AG04450 (cell line): Measurements from ENCODE around the gene TMEM259. TPM values are rescaled to one million over a fixed set of nuclear protein-coding genes. Genes with fewer than 3 reads are reported as not detected.
A peak's percentile ranks its signal among the peaks of the same experiment; 100 is the strongest.

ENCODE experiments used
- CTCF ChIA-PET: fragments of 300-600, 350-600 bp; formaldehyde crosslinking; extraction: SDS; loops from one replicate; lab custom pipeline; 2022; ENCODE audit warnings: antibody characterized with exemption, inconsistent platforms; lab: Charles Lee
- POLR2A ChIA-PET: fragments of 350-600 bp; formaldehyde crosslinking; extraction: SDS; loops from one replicate; lab custom pipeline; 2021; ENCODE audit warnings: antibody characterized with exemption, inconsistent platforms; lab: Yijun Ruan, JAX
- DNase-seq: peaks from one replicate; pipeline ENCODE4 v3.0.0-alpha.2; 2011; ENCODE audit warnings: low read depth, low spot score
- H3K27ac ChIP-seq: one replicate; pipeline ENCODE4 v1.5.1; 2012; ENCODE audit warnings: low read depth, low read length, control low read depth
- H3K27me3 ChIP-seq: one replicate; pipeline ENCODE4 v1.6.0; 2012; ENCODE audit warnings: low read length; ENCODE audit not compliant: control insufficient read depth, insufficient read depth
- H3K4me3 ChIP-seq: 2 replicates; pipeline ENCODE4 v1.5.1; 2011; ENCODE audit warnings: mild to moderate bottlenecking, low read depth, low read length, control low read depth
- H3K9me3 ChIP-seq: 2 replicates; pipeline ENCODE4 v1.5.1; 2012; ENCODE audit warnings: low read length; ENCODE audit not compliant: control insufficient read depth, insufficient read depth
- polyA plus RNA-seq: library from polyadenylated mRNA; depleted of rRNA; stranded (reverse); fragments of >200 nt; gene quantifications from 2 replicates; pipeline ENCODE4 v1.2.3, GENCODE V29; 2011
- TF ChIP-seq, protein P1 (sequence below): IDR thresholded peaks from 2 replicates; pipeline ENCODE4 v1.5.1; 2011; ENCODE audit warnings: low read depth, low read length, control low read depth, inconsistent platforms

The TMEM259 gene
- polyA plus RNA-seq, 1 experiment: 55.8 TPM

- TF ChIP-seq, protein P1, sequence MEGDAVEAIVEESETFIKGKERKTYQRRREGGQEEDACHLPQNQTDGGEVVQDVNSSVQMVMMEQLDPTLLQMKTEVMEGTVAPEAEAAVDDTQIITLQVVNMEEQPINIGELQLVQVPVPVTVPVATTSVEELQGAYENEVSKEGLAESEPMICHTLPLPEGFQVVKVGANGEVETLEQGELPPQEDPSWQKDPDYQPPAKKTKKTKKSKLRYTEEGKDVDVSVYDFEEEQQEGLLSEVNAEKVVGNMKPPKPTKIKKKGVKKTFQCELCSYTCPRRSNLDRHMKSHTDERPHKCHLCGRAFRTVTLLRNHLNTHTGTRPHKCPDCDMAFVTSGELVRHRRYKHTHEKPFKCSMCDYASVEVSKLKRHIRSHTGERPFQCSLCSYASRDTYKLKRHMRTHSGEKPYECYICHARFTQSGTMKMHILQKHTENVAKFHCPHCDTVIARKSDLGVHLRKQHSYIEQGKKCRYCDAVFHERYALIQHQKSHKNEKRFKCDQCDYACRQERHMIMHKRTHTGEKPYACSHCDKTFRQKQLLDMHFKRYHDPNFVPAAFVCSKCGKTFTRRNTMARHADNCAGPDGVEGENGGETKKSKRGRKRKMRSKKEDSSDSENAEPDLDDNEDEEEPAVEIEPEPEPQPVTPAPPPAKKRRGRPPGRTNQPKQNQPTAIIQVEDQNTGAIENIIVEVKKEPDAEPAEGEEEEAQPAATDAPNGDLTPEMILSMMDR: no peak
- DNase-seq: no peak
- Histone ChIP-seq H3K9me3 (peaks cover 12% of the 10 kb centered on the region; the same call in 1 of the 2 replicates), H3K27me3 (peaks cover 35% of the 10 kb centered on the region), H3K27ac (no peak overlapping the region), H3K4me3 (no peak overlapping the region)
- CTCF ChIA-PET: interaction anchor here (0.6 to 1.1 kb wide), 4 partner anchors 95 to 158 kb away, joined by 3 to 7 read pairs (median 3); no protein-coding TSS in a partner anchor
- POLR2A ChIA-PET: interaction anchor here (0.7 to 0.8 kb wide), 2 partner anchors 118 to 268 kb away, joined by 3 to 5 read pairs; no protein-coding TSS in a partner anchor
Measured at GRCh38 chr19:1000591-1001537, 20.1 kb downstream of the TMEM259 start.

DNA sequence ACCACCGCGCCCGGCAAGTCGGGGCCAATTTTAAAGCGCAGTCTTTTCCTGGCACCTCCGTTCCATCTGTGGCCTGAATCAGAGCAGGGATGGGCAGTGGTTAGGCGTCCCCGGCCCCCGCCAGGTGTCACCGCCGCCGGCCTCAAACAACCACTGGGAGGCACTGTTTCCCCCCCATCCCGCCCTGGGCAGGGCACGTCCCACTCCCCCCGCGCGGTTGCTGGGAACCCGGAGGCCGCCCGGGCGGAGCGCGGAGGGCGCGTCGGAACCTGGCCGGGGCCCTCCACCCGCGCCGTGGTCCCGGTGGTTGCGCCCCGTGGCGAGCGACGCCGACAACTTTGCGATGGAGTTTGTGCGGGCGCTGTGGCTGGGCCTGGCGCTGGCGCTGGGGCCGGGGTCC lies 20.8 kb downstream of the TMEM259 start, which contains the start of gene GRIN3B:
Gene GRIN3B (plus strand): TSS at position 325 of the 400 bp plus-strand sequence. CDS start 19 bp downstream, at position 344.
- TF ChIP-seq, protein P1: peak; percentile 45
- ChIA-PET CTCF (interaction anchor here (0.6 kb wide), 1 partner anchor 157 kb away, joined by 7 read pairs; no protein-coding TSS in a partner anchor), POLR2A (no interaction called here)
- Histone ChIP-seq H3K4me3 (peak within 1 kb of the TSS; percentile 25; the same call in 1 of the 2 replicates), H3K27me3 (peaks cover 37% of the 10 kb centered on the region), H3K9me3 (peaks cover 8% of the 10 kb centered on the region; the same call in 1 of the 2 replicates), H3K27ac (no peak within 1 kb of the TSS)
- DNase-seq: no peak

DNA sequence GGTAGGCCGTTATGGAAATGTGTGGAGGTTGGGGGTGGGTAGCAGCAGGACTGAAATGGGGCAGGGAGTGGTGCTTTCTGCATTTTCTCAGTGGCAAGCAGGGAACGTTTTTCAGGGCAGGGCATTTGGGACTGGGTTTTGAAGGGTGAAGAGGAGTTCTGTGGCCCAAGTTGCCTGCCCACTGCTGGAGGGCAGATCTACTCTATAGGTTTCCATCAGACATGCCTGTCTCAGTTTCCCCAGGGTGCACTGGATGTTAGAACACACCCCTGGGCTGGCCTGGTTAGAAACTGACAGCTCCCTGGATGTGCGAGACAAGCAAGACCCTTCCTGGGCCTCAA lies 21.6 kb downstream of the TMEM259 start:
- ChIA-PET CTCF (no interaction called here), POLR2A (interaction anchor here (0.6 kb wide), 2 partner anchors 19 to 248 kb away, joined by 3 to 5 read pairs; no protein-coding TSS in a partner anchor)
- no peak overlapping the region for H3K4me3 ChIP-seq
- TF ChIP-seq, protein P1: no peak
- H3K9me3 ChIP-seq: peaks cover under 1% of the 10 kb centered on the region; the same call in 1 of the 2 replicates
- no peak overlapping the region for H3K27ac ChIP-seq
- peaks cover 37% of the 10 kb centered on the region for H3K27me3 ChIP-seq
- no peak for DNase-seq

DNA sequence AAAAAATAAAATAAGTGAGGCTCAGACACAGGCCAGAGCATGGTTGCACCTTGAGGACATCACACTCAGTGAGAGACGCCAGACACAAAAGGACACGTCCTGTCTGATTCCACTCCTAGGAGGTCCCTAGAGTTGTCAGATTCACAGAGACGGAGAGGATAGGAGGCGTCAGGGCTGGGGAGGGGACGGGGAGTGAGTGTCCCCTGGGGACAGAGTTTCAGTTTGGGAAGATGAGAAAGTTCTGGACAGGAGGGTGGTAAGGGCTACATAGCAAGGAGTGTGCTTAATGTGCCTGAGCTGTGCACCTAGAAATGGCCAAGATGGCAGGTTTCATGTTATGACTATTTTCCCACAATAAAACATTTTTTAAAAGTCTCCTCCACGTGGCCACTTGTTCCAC lies 22.9 kb downstream of the TMEM259 start:
- DNase-seq: no peak
- Histone ChIP-seq H3K9me3 (no peaks in the 10 kb centered on the region; the same call in 1 of the 2 replicates), H3K27me3 (peaks cover 37% of the 10 kb centered on the region), H3K4me3 (no peak overlapping the region), H3K27ac (no peak overlapping the region)
- CTCF ChIA-PET: no interaction called here
- POLR2A ChIA-PET: interaction anchor here (0.6 kb wide), 1 partner anchor 79 kb away, joined by 3 read pairs; no protein-coding TSS in a partner anchor
- TF ChIP-seq, protein P1: no peak
